Superior temporal gyrus (tissue), 1 donor: ENCODE data around the gene NIT2.
A peak's percentile ranks its signal among the peaks of the same experiment; 100 is the strongest.

ENCODE experiments used
- DNase-seq: peaks from one replicate; pipeline ENCODE4 v3.0.0-alpha.2; 2016; ENCODE audit errors: extremely low spot score

NIT2 gene

GRCh38 chr3:100396967-100397366 lies 62.4 kb downstream of the NIT2 start:
- no peak for DNase-seq

- no peak for DNase-seq
Observed at GRCh38 chr3:100399341-100400071, 64.9 kb downstream of the NIT2 start.

- no peak for DNase-seq
Observed at GRCh38 chr3:100400419-100400779, 65.8 kb downstream of the NIT2 start.

GRCh38 chr3:100400780-100401673 lies 66.5 kb downstream of the NIT2 start, which contains the start of the genes LNP1 and TOMM70:
TSS of gene LNP1 (plus strand) at chr3:100401539. CDS start at chr3:100429730, 28,191 bp downstream.
TSS of gene TOMM70 (minus strand) at chr3:100401089. CDS start at chr3:100400949, 140 bp downstream.
- peak; percentile 99 for DNase-seq

GRCh38 chr3:100401674-100402041 lies 67.1 kb downstream of the NIT2 start:
- no peak for DNase-seq

DNA sequence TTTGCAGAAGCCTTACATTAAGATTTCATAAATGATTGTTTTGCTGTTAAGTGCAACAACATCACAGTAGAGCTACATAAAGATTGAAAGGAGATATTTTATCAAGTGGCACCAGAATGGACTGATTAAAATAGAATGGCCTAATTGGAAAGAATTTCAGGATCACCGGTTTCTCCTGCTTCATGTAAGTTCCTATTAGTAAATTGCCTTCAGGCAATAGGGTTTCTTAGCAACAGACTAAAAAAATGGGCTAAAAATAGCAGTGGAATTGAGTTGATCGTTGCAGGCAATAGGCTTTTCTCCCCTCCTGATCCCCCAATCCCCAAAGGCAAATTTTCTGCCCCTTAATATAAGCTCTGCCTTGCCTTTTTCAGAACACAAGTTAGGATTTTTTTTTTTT lies 67.7 kb downstream of the NIT2 start:
- peak; percentile 49 for DNase-seq

- DNase-seq = no peak
Observed at GRCh38 chr3:100402891-100403290, 68.3 kb downstream of the NIT2 start.

DNA sequence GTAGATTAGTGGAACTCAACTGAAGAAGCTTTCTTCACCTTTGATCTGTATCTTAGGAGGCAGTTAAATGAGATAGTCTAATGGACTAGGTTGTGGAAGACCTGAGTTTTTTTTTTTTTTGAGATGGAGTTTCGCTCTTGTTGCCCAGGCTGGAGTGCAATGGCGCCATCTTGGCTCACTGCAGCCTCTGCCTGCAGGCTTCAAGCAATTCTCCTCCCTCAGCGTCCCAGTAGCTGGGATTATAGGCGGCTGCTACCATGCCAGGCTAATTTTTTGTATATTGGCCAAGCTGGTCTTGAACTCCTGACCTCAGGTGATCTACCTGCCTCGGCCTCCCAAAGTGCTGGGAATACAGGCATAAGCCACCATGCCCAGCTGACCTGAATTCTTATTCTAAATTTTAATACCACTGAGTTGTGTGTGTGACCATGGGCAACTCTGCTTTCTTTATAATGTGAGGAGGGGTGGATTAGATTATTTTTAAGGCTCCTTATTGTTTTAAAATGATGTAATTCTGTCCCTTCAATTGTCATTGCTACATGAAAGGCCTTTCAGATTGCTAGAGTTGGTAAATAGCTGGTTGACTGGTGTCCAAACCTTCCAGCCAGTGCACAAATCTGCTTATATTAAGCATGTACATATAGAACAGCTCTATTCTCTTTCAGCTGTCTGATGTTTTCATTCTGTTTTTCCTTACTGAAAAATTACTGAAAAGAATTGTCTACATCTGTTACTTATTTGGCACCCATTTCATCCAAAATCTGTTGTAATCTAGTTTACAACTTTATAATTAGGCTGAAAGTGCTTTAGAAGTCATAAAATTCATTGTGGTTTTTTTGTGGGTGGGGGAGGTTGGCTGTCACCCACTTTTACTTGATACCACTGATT lies 69.0 kb downstream of the NIT2 start:
- no peak for DNase-seq

DNA sequence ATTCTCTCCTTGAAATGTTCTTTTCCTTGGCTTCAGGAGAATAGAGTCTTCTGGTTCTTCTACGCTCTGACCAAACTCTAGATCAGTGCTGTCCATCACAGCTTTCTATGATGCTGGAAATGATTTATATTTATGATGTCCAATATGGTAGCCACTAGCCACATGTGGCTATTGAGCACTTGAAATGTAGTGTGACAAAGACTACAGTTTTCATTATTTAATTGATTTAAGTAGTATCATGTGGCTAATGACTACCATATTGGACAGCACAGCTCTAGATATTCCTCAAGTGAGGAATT lies 69.6 kb downstream of the NIT2 start:
- no peak for DNase-seq

DNA sequence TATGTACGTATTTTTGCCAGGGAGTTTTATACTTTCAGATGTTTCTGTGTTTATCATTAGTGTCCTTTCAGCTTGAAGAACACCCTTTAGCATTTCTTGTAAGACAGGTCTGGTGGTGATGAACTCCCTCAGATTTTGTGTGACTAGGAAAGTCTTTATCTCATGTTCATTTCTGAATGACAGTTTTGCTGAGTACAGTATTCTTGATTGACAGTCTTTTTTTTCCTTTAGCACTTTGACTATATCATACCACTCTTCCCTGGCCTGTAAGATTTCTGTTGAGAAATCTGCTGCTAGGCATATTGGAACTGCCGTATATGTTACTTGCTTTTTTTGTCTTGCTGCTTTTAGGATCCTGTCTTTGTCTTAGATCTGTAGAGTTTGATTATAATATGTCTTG lies 72.6 kb downstream of the NIT2 start:
- no peak for DNase-seq

DNA sequence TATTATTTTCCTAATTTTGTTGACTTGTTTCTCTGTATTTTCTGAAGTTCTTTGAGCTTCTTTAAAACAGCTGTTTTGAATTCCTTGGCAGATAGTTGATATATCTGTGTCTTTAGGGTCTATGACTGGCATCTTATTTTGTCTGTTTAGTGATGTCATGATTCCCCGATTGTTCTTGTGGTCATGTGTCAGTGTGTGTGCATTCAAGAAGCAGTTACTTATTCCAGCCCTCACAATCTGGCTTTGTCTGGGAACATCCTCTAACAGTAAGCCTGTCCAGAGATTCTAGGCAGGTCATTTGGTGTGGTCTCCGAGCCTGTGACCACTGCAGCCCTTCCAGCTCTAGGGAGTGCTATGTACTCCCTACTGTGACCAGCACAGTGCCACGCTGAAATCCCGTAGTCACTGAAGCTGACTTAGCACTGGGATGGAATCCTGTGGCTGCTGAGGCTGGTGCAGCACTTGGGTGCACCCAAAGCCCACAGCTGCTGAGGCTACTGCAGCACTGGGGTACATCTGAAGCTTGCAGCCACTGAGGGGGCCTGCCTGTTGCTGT lies 73.5 kb downstream of the NIT2 start:
- no peak for DNase-seq
